H1 (cell line): Measurements from ENCODE around the gene PTPRD. TPM values are rescaled to one million over a fixed set of nuclear protein-coding genes. Genes with fewer than 3 reads are reported as not detected.
A peak's percentile ranks its signal among the peaks of the same experiment; 100 is the strongest.

Source experiments
- CTCF ChIA-PET: fragments of 300-600 bp; sonication (Branson Sonifier 250); formaldehyde crosslinking; loops from one replicate; lab custom pipeline; 2021; ENCODE audit not compliant: partially characterized antibody; lab: Charles Lee
- POLR2A ChIA-PET: fragments of 300-600 bp; sonication (Branson Sonifier 250); formaldehyde crosslinking; loops from one replicate; lab custom pipeline; 2021; ENCODE audit warnings: inconsistent platforms; ENCODE audit not compliant: partially characterized antibody; lab: Charles Lee
- DNase-seq, 2 experiments: peaks; one replicate each; pipeline versions ENCODE4 v3.0.0 to v3.0.0-alpha.2; 2010 to 2022; ENCODE audit warnings: low spot score in 2 of 2, low read depth in 1 of 2, mixed read lengths in 1 of 2
- FAIRE-seq: peaks from 2 replicates; lab custom pipeline; 2011; peaks lifted over from hg19 to GRCh38; lab: Jason Lieb, UNC
- H2AFZ ChIP-seq: 2 replicates; pipeline ENCODE4 v1.8.1; 2012; ENCODE audit warnings: low read length, inconsistent platforms
- H2AK5ac ChIP-seq: 2 replicates; pipeline ENCODE4 v1.6.1; 2013; ENCODE audit warnings: low read depth, low read length
- H2BK120ac ChIP-seq: replicated peaks from 2 replicates; pipeline ENCODE3; 2013; ENCODE audit warnings: low read depth, low read length, inconsistent platforms
- H2BK12ac ChIP-seq: 2 replicates; pipeline ENCODE4 v1.6.1; 2013; ENCODE audit warnings: low read depth, low read length
- H2BK15ac ChIP-seq: 2 replicates; pipeline ENCODE4 v1.6.1; 2013; ENCODE audit warnings: low read length
- H2BK20ac ChIP-seq: 2 replicates; pipeline ENCODE4 v1.6.1; 2013; ENCODE audit warnings: low read length
- H2BK5ac ChIP-seq: 2 replicates; pipeline ENCODE4 v1.6.1; 2013; ENCODE audit warnings: low read depth, low read length
- H3K14ac ChIP-seq: 2 replicates; pipeline ENCODE4 v1.6.1; 2013; ENCODE audit warnings: inconsistent platforms; ENCODE audit not compliant: insufficient read length
- H3K18ac ChIP-seq: 2 replicates; pipeline ENCODE4 v1.6.1; 2013; ENCODE audit warnings: low read length; ENCODE audit errors: extremely low read depth
- H3K23ac ChIP-seq: 2 replicates; pipeline ENCODE4 v1.6.1; 2013; ENCODE audit warnings: inconsistent platforms; ENCODE audit not compliant: insufficient read length
- H3K23me2 ChIP-seq: 2 replicates; pipeline ENCODE4 v1.6.1; 2013; ENCODE audit warnings: low read depth, low read length
- H3K27ac ChIP-seq: 2 replicates; pipeline ENCODE4 v1.6.1; 2011; ENCODE audit warnings: low read depth, low read length, inconsistent platforms
- H3K27me3 ChIP-seq, 4 experiments: replicated peaks in 1 of 4; 1 replicate in 1 of 4; 2 replicates in 3 of 4; pipeline versions ENCODE4 v1.6.1 to v1.8.1; 2011 to 2013; ENCODE audit warnings: low read length in 3 of 4, mild to moderate bottlenecking in 3 of 4, inconsistent platforms in 2 of 4, mixed read lengths in 2 of 4, moderate library complexity in 1 of 4; ENCODE audit not compliant: control insufficient read depth in 3 of 4, insufficient read depth in 3 of 4; ENCODE audit errors: extremely low read depth in 1 of 4
- H3K36me3 ChIP-seq, 4 experiments: 2 replicates each; pipeline versions ENCODE4 v1.6.1 to v1.8.1; 2011 to 2013; ENCODE audit warnings: mild to moderate bottlenecking in 4 of 4, low read length in 3 of 4, moderate library complexity in 2 of 4, control low read depth in 1 of 4, inconsistent platforms in 1 of 4; ENCODE audit not compliant: insufficient read depth in 4 of 4, control insufficient read depth in 2 of 4
- H3K4ac ChIP-seq: replicated peaks from 2 replicates; pipeline ENCODE3; 2013; ENCODE audit warnings: low read length, low read depth, mixed read lengths, inconsistent platforms; ENCODE audit not compliant: insufficient read length
- H3K4me1 ChIP-seq, 4 experiments: replicated peaks in 1 of 4; 1 replicate in 1 of 4; 2 replicates in 3 of 4; pipeline versions ENCODE4 v1.6.1 to v1.8.1; 2011 to 2013; ENCODE audit warnings: low read length in 3 of 4, inconsistent platforms in 2 of 4, mixed read lengths in 1 of 4; ENCODE audit not compliant: insufficient read depth in 4 of 4, control insufficient read depth in 3 of 4
- H3K4me2 ChIP-seq, 2 experiments: 2 replicates each; pipeline versions ENCODE4 v1.6.1 to v1.8.1; 2011 to 2013; ENCODE audit warnings: low read depth in 2 of 2, low read length in 2 of 2, control low read depth in 1 of 2, inconsistent platforms in 1 of 2, mild to moderate bottlenecking in 1 of 2; ENCODE audit not compliant: insufficient read depth in 1 of 2
- H3K4me3 ChIP-seq, 4 experiments: fragments of 200-600, 300-600 bp in 1 of 4; sonication (generic), shearing (Covaris generic), sonication (Bioruptor Twin) in 1 of 4; 2 replicates each; pipeline versions ENCODE4 v1.5.1 to v1.8.1; 2011 to 2016; ENCODE audit warnings: low read length in 4 of 4, low read depth in 3 of 4, control low read depth in 2 of 4, inconsistent platforms in 2 of 4, mild to moderate bottlenecking in 2 of 4, mixed read lengths in 1 of 4, moderate library complexity in 1 of 4; ENCODE audit not compliant: insufficient read depth in 2 of 4; ENCODE audit errors: extremely low read depth in 1 of 4
- H3K56ac ChIP-seq: replicated peaks from 2 replicates; pipeline ENCODE3; 2013; ENCODE audit warnings: low read depth, mild to moderate bottlenecking, mixed read lengths, low read length, inconsistent platforms; ENCODE audit not compliant: insufficient read length
- H3K79me1 ChIP-seq: 2 replicates; pipeline ENCODE4 v1.6.1; 2013; ENCODE audit warnings: low read depth, low read length, control low read depth
- H3K79me2 ChIP-seq, 2 experiments: 2 replicates each; pipeline versions ENCODE4 v1.6.1 to v1.8.1; 2012 to 2013; ENCODE audit warnings: low read length in 2 of 2, mild to moderate bottlenecking in 2 of 2, inconsistent platforms in 1 of 2; ENCODE audit not compliant: insufficient read depth in 2 of 2, control insufficient read depth in 1 of 2
- H3K9ac ChIP-seq, 4 experiments: replicated peaks in 1 of 4; 1 replicate in 1 of 4; 2 replicates in 3 of 4; pipeline versions ENCODE4 v1.6.1 to v1.8.1; 2011 to 2013; ENCODE audit warnings: low read depth in 3 of 4, low read length in 3 of 4, control low read depth in 2 of 4, mild to moderate bottlenecking in 2 of 4, moderate library complexity in 2 of 4, inconsistent platforms in 1 of 4; ENCODE audit errors: extremely low read depth in 1 of 4
- H3K9me3 ChIP-seq, 2 experiments: 2 replicates each; pipeline versions ENCODE4 v1.6.1 to v1.8.1; 2012 to 2013; ENCODE audit warnings: mild to moderate bottlenecking in 2 of 2, moderate library complexity in 2 of 2, control low read depth in 1 of 2, inconsistent platforms in 1 of 2, low read depth in 1 of 2, low read length in 1 of 2, mixed read lengths in 1 of 2; ENCODE audit not compliant: insufficient read depth in 2 of 2
- H4K20me1 ChIP-seq, 2 experiments: replicated peaks in 1 of 2; 2 replicates each; pipeline versions ENCODE3 to v1.8.1; 2011 to 2013; ENCODE audit warnings: inconsistent platforms in 2 of 2, low read length in 2 of 2, mild to moderate bottlenecking in 1 of 2; ENCODE audit not compliant: insufficient read depth in 2 of 2, control insufficient read depth in 1 of 2
- H4K5ac ChIP-seq: 2 replicates; pipeline ENCODE4 v1.6.1; 2013; ENCODE audit warnings: low read length, low read depth, mixed read lengths, inconsistent platforms; ENCODE audit not compliant: insufficient read length
- H4K8ac ChIP-seq: 2 replicates; pipeline ENCODE4 v1.8.0; 2013; ENCODE audit warnings: mild to moderate bottlenecking, moderate library complexity, low read length, inconsistent platforms; ENCODE audit not compliant: insufficient read depth; ENCODE audit errors: extremely low read depth
- H4K91ac ChIP-seq: replicated peaks from 2 replicates; pipeline ENCODE3; 2013; ENCODE audit warnings: low read length, mixed read lengths, inconsistent platforms; ENCODE audit not compliant: insufficient read length
- BACH1 ChIP-seq: IDR thresholded peaks from 2 replicates; pipeline ENCODE4 v1.6.1; 2012; ENCODE audit warnings: low read length, improper control_type of control experiment
- CBX5 ChIP-seq: fragments of 300-800, 300-1000 bp; sonication (generic); IDR thresholded peaks from 2 replicates; pipeline ENCODE4 v1.7.1; 2016; ENCODE audit warnings: antibody characterized with exemption, low read length, low read depth
- CEBPB ChIP-seq: IDR thresholded peaks from 2 replicates; pipeline ENCODE4 v1.6.1; 2012; ENCODE audit warnings: low read depth, low read length
- GABPA ChIP-seq: IDR thresholded peaks from 2 replicates; pipeline ENCODE4 v1.6.1; 2011; ENCODE audit warnings: mild to moderate bottlenecking, low read length, moderate library complexity, borderline replicate concordance; ENCODE audit not compliant: insufficient read depth
- JUN ChIP-seq: IDR thresholded peaks from 2 replicates; pipeline ENCODE4 v1.6.1; 2011; ENCODE audit warnings: low read depth, mild to moderate bottlenecking, improper control_type of control experiment, low read length
- KDM1A ChIP-seq: fragments of 200-600, 300-600 bp; sonication (generic); IDR thresholded peaks from 2 replicates; pipeline ENCODE4 v1.7.1; 2016; ENCODE audit warnings: mild to moderate bottlenecking, low read length, borderline replicate concordance
- POLR2AphosphoS5 ChIP-seq: IDR thresholded peaks from 2 replicates; pipeline ENCODE4 v1.6.1; 2011; ENCODE audit warnings: low read depth, low read length
- RAD21 ChIP-seq, 2 experiments: IDR thresholded peaks in 1 of 2; conservative IDR thresholded peaks in 1 of 2; 2 replicates each; pipeline ENCODE4 v1.6.1; 2011; ENCODE audit warnings: low read depth in 2 of 2, low read length in 2 of 2, improper control_type of control experiment in 1 of 2, inconsistent platforms in 1 of 2, mild to moderate bottlenecking in 1 of 2, moderate library complexity in 1 of 2
- RNF2 ChIP-seq: fragments of 200-900, 300-1000 bp; sonication (generic); IDR thresholded peaks from 2 replicates; pipeline ENCODE4 v1.7.1; 2016; ENCODE audit warnings: borderline replicate concordance, low read depth, mild to moderate bottlenecking, antibody characterized with exemption, low read length; ENCODE audit not compliant: poor library complexity, severe bottlenecking; ENCODE audit errors: missing control alignments
- SIRT6 ChIP-seq: IDR thresholded peaks from one replicate; pipeline ENCODE4 v1.7.1; 2012; ENCODE audit warnings: low read length, inconsistent platforms
- TEAD4 ChIP-seq: IDR thresholded peaks from 2 replicates; pipeline ENCODE4 v1.6.1; 2012; ENCODE audit warnings: low read depth, low read length, inconsistent platforms, mixed read lengths
- WGBS, 2 experiments: shearing (Covaris generic) in 1 of 2; methylation state at CpG; one replicate each; pipeline versions ENCODE4 v1.1.6 to v1.1.7; 2013 to 2015; ENCODE audit warnings: low lambda C conversion rate in 2 of 2, mixed read lengths in 2 of 2, inconsistent platforms in 1 of 2, low coverage in 1 of 2, missing lambda C conversion rate in 1 of 2; ENCODE audit not compliant: insufficient replicate concordance in 2 of 2, insufficient coverage in 1 of 2, insufficient read length in 1 of 2; ENCODE audit errors: extremely low coverage in 1 of 2, missing lambda C conversion rate in 1 of 2; 5-methylcytosine and 5-hydroxymethylcytosine counted together
- polyA plus RNA-seq, 7 experiments: library from polyadenylated mRNA; depleted of rRNA in 3 of 7; stranded (reverse) in 5 of 7; unstranded in 2 of 7; fragments of >200 nt in 5 of 7; fragments of 200-250 nt in 2 of 7; gene quantifications; 1 replicate in 5 of 7; 2 replicates in 1 of 7; 4 replicates in 1 of 7; pipeline versions ENCODE4 v1.2.1 to v1.2.3, GENCODE V29; 2011 to 2013; ENCODE audit warnings: missing spikeins in 2 of 7, mixed read lengths in 2 of 7
- total RNA-seq: library from RNA; stranded (reverse); fragmentation: NEBNext Ultra II Directional; extraction: Animal tissue kit (Norgen Biotek cat#: 25700); gene quantifications from 2 replicates; pipeline ENCODE4 v1.2.1, GENCODE V29; 2021
- TF ChIP-seq, protein P1 (sequence below), 3 experiments: IDR thresholded peaks; 1 replicate in 2 of 3; 2 replicates in 1 of 3; pipeline versions ENCODE4 v1.5.1 to v1.6.1; 2011; ENCODE audit warnings: low read length in 3 of 3, mild to moderate bottlenecking in 3 of 3, inconsistent platforms in 2 of 3, low read depth in 1 of 3, moderate library complexity in 1 of 3; ENCODE audit not compliant: insufficient read depth in 1 of 3; ENCODE audit errors: control extremely low read depth in 1 of 3

The PTPRD gene
- total and polyA plus RNA-seq, 2 of the 8 experiments (the other 6 are each of a cell fraction or from before 2014, with no cell fraction given): 17.2 to 77.0 TPM

DNA sequence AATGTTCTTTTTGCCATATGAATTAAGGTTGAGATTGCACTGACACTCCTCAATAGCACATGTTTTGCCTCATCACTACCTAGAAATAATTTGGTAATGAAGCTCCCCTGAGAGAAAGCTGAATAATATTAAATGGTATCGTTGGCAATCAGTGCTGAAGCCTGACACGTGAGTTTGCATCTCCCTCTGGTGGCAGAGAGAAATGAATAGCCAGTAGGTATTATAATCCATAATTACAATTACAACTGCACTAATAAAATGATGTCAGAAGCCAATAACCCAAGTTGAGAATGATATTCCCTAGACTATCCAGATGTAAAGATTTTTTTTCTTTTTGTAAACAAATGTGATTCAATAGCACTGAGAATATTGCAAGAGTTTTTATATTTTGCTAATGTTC lies 700.3 kb downstream of the PTPRD start:
- no peak for DNase-seq
- H3K4me1 ChIP-seq: no peaks in the 10 kb centered on the region
- H4K8ac ChIP-seq: no peak overlapping the region
- H3K79me1 ChIP-seq: no peaks in the 10 kb centered on the region
- no peak overlapping the region for H2BK5ac ChIP-seq
- H2BK20ac ChIP-seq: no peak overlapping the region
- no peak overlapping the region for H2AFZ ChIP-seq
- H2BK15ac ChIP-seq: no peak overlapping the region
- H3K27me3 ChIP-seq: no peaks in the 10 kb centered on the region
- no peak overlapping the region for H3K27ac ChIP-seq
- H2AK5ac ChIP-seq: no peak overlapping the region
- H3K18ac ChIP-seq: no peak overlapping the region
- CTCF ChIA-PET: interaction anchor here (0.7 to 2.8 kb wide), 10 partner anchors 9 to 306 kb away, joined by 3 to 7 read pairs (median 4); no protein-coding TSS in a partner anchor
- no peak overlapping the region for H2BK120ac ChIP-seq
- no peak overlapping the region for H3K9ac ChIP-seq
- no peaks in the 10 kb centered on the region for H3K23me2 ChIP-seq
- no peak overlapping the region for H4K5ac ChIP-seq
- no peak overlapping the region for H3K4me3 ChIP-seq
- H3K36me3 ChIP-seq: no peaks in the 10 kb centered on the region
- no peaks in the 10 kb centered on the region for H3K9me3 ChIP-seq
- no peaks in the 10 kb centered on the region for H4K20me1 ChIP-seq
- H3K4ac ChIP-seq: no peak overlapping the region
- no peaks in the 10 kb centered on the region for H3K79me2 ChIP-seq
- FAIRE-seq: no peak
- 63% methylated on average over 2 of the region's 2 CpGs; no CpG with 5 or more reads in 1 of the 2 experiments for WGBS, 2 experiments
- H2BK12ac ChIP-seq: no peak overlapping the region
- H3K4me2 ChIP-seq: no peak overlapping the region
- no peak overlapping the region for H4K91ac ChIP-seq
- H3K23ac ChIP-seq: no peak overlapping the region
- no peak overlapping the region for H3K56ac ChIP-seq
- POLR2A ChIA-PET: no interaction called here
- H3K14ac ChIP-seq: no peak overlapping the region
- TF ChIP-seq BACH1: no peak
- TF ChIP-seq GABPA: no peak
- TF ChIP-seq RAD21 (IDR thresholded peaks at IDR 0.05 in 1 of 2, conservative IDR thresholded peaks at IDR 0.05 in 1 of 2; ENCODE audit: low read depth in 2 of 2, low read length in 2 of 2): peak; percentile 65 to 67
- TF ChIP-seq POLR2AphosphoS5: no peak
- no peak for TF ChIP-seq CBX5
- no peak for TF ChIP-seq RNF2
- no peak for TF ChIP-seq JUN
- no peak for TF ChIP-seq TEAD4
- TF ChIP-seq SIRT6: no peak
- no peak for TF ChIP-seq CEBPB
- TF ChIP-seq, protein P1, sequence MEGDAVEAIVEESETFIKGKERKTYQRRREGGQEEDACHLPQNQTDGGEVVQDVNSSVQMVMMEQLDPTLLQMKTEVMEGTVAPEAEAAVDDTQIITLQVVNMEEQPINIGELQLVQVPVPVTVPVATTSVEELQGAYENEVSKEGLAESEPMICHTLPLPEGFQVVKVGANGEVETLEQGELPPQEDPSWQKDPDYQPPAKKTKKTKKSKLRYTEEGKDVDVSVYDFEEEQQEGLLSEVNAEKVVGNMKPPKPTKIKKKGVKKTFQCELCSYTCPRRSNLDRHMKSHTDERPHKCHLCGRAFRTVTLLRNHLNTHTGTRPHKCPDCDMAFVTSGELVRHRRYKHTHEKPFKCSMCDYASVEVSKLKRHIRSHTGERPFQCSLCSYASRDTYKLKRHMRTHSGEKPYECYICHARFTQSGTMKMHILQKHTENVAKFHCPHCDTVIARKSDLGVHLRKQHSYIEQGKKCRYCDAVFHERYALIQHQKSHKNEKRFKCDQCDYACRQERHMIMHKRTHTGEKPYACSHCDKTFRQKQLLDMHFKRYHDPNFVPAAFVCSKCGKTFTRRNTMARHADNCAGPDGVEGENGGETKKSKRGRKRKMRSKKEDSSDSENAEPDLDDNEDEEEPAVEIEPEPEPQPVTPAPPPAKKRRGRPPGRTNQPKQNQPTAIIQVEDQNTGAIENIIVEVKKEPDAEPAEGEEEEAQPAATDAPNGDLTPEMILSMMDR (IDR thresholded peaks at IDR 0.05; ENCODE audit: control extremely low read depth in 1 of 3, insufficient read depth in 1 of 3, low read depth in 1 of 3, low read length in 3 of 3): peak in 2 of 3 experiments; percentile 33 to 35; a peak in 3 of 4 replicates
- no peak for TF ChIP-seq KDM1A
